ENCODE measurements around the gene SPEM2.

SPEM2 gene

GRCh38 chr17:7425316-7425715 lies at the start of gene SPEM2:
SPEM2 (plus strand) TSS chr17:7425616; CDS start chr17:7425689, 73 bp downstream.
- H4K20me1 ChIP-seq (ENCODE audit: insufficient read depth, low read length) = no peaks in the 10 kb centered on the region
- H3K4me2 ChIP-seq (ENCODE audit: low read length) = no peak within 1 kb of the TSS
- no peak within 1 kb of the TSS for H2AFZ ChIP-seq (ENCODE audit: low read length)
- no peak within 1 kb of the TSS for H3K4me3 ChIP-seq (ENCODE audit: low read depth, low read length, poor library complexity, severe bottlenecking)
- H3K27ac ChIP-seq (ENCODE audit: low read depth, low read length, poor library complexity, severe bottlenecking) = no peak within 1 kb of the TSS
- TF ChIP-seq, protein P1, sequence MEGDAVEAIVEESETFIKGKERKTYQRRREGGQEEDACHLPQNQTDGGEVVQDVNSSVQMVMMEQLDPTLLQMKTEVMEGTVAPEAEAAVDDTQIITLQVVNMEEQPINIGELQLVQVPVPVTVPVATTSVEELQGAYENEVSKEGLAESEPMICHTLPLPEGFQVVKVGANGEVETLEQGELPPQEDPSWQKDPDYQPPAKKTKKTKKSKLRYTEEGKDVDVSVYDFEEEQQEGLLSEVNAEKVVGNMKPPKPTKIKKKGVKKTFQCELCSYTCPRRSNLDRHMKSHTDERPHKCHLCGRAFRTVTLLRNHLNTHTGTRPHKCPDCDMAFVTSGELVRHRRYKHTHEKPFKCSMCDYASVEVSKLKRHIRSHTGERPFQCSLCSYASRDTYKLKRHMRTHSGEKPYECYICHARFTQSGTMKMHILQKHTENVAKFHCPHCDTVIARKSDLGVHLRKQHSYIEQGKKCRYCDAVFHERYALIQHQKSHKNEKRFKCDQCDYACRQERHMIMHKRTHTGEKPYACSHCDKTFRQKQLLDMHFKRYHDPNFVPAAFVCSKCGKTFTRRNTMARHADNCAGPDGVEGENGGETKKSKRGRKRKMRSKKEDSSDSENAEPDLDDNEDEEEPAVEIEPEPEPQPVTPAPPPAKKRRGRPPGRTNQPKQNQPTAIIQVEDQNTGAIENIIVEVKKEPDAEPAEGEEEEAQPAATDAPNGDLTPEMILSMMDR (IDR thresholded peaks at IDR 0.05; ENCODE audit: low read length) = no peak
- TF ChIP-seq EZH2 (IDR thresholded peaks at IDR 0.05; ENCODE audit: borderline replicate concordance, low read length) = no peak
- H3K9me2 ChIP-seq (ENCODE audit: low read depth, low read length) = no peaks in the 10 kb centered on the region
- no peaks in the 10 kb centered on the region for H3K9me3 ChIP-seq (ENCODE audit: low read length)
- H3K79me2 ChIP-seq (ENCODE audit: insufficient read depth, low read length) = no peaks in the 10 kb centered on the region
- H3K27me3 ChIP-seq (ENCODE audit: insufficient read depth, low read length) = no peaks in the 10 kb centered on the region
- no peaks in the 10 kb centered on the region for H3K36me3 ChIP-seq (ENCODE audit: insufficient read depth, low read length)
- H3K4me1 ChIP-seq (ENCODE audit: insufficient read depth, low read length, severe bottlenecking) = no peaks in the 10 kb centered on the region
- H3K9ac ChIP-seq (ENCODE audit: low read length) = no peak within 1 kb of the TSS
- H3F3A ChIP-seq (ENCODE audit: insufficient read depth, low read length) = no peaks in the 10 kb centered on the region

DNA sequence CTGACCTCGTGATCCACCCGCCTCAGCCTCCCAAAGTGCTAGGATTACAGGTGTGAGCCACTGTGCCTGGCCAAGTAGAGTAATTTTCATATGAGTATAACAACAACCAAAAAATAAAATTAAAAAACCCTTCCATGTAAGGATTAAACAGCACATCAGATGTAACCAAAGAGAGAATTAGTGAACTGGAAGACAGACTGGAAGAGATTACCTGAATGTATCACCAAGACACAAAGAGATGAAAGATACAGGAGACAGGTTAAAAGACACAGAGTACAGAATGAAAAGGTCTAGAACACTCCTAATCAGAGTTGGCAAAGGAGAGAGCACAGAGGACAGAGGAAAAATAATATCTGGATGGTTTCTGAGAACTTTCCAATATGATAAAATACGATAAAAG lies 46.3 kb upstream of the SPEM2 start:
- no peak overlapping the region for H3K9ac ChIP-seq (ENCODE audit: low read length)
- no peaks in the 10 kb centered on the region for H3K9me2 ChIP-seq (ENCODE audit: low read depth, low read length)
- no peak overlapping the region for H3K4me3 ChIP-seq (ENCODE audit: low read depth, low read length, poor library complexity, severe bottlenecking)
- peaks cover 8% of the 10 kb centered on the region for H3K4me1 ChIP-seq (ENCODE audit: insufficient read depth, low read length, severe bottlenecking)
- H3K79me2 ChIP-seq (ENCODE audit: insufficient read depth, low read length) = no peaks in the 10 kb centered on the region
- TF ChIP-seq EZH2 (IDR thresholded peaks at IDR 0.05; ENCODE audit: borderline replicate concordance, low read length) = no peak
- TF ChIP-seq, protein P1 (IDR thresholded peaks at IDR 0.05; ENCODE audit: low read length) = no peak
- no peaks in the 10 kb centered on the region for H3F3A ChIP-seq (ENCODE audit: insufficient read depth, low read length)
- no peaks in the 10 kb centered on the region for H3K36me3 ChIP-seq (ENCODE audit: insufficient read depth, low read length)
- peaks cover 8% of the 10 kb centered on the region; the same call in 1 of the 2 replicates for H3K27me3 ChIP-seq (ENCODE audit: insufficient read depth, low read length)
- peaks cover 9% of the 10 kb centered on the region for H3K9me3 ChIP-seq (ENCODE audit: low read length)
- H3K4me2 ChIP-seq (ENCODE audit: low read length) = no peak overlapping the region
- H2AFZ ChIP-seq (ENCODE audit: low read length) = no peak overlapping the region
- no peak overlapping the region for H3K27ac ChIP-seq (ENCODE audit: low read depth, low read length, poor library complexity, severe bottlenecking)
- H4K20me1 ChIP-seq (ENCODE audit: insufficient read depth, low read length) = no peaks in the 10 kb centered on the region

DNA sequence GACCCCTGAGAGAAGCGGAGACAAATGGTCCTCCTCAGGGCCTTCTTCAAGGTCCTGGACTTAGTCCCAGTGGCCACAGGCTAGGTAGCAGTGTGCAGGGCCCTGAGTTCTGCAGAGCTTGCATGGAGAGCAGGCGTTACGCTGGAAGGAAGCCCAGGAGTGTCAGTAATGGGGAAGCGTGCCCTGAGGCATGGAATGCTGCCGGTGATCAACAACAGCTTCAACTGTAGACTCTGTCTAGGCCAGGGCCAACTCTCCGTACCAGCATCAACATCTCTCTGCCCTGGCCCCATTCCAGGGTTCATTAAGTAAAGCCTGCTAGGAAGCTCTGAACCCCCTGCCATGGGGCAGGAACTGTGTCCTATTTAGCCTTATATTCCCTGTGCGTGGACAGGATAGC lies 45.1 kb upstream of the SPEM2 start:
- Histone ChIP-seq H4K20me1 (ENCODE audit: insufficient read depth, low read length) (no peaks in the 10 kb centered on the region), H3K36me3 (ENCODE audit: insufficient read depth, low read length) (no peaks in the 10 kb centered on the region), H3K4me1 (ENCODE audit: insufficient read depth, low read length, severe bottlenecking) (peaks cover 18% of the 10 kb centered on the region), H3K4me2 (ENCODE audit: low read length) (no peak overlapping the region), H3K79me2 (ENCODE audit: insufficient read depth, low read length) (no peaks in the 10 kb centered on the region), H2AFZ (ENCODE audit: low read length) (no peak overlapping the region), H3K9ac (ENCODE audit: low read length) (no peak overlapping the region), H3K27ac (ENCODE audit: low read depth, low read length, poor library complexity, severe bottlenecking) (no peak overlapping the region), H3K9me2 (ENCODE audit: low read depth, low read length) (no peaks in the 10 kb centered on the region), H3K27me3 (ENCODE audit: insufficient read depth, low read length) (peaks cover 8% of the 10 kb centered on the region; the same call in 1 of the 2 replicates), H3K4me3 (ENCODE audit: low read depth, low read length, poor library complexity, severe bottlenecking) (no peak overlapping the region), H3F3A (ENCODE audit: insufficient read depth, low read length) (no peaks in the 10 kb centered on the region), H3K9me3 (ENCODE audit: low read length) (peaks cover 9% of the 10 kb centered on the region)
- no peak for TF ChIP-seq EZH2 (IDR thresholded peaks at IDR 0.05; ENCODE audit: borderline replicate concordance, low read length)

Measured in OCI-LY1 (cell line).